GM12878 (cell line): ENCODE results near the gene ARID3B. TPM values are rescaled to one million over a fixed set of nuclear protein-coding genes. Genes with fewer than 3 reads are reported as not detected.

Source experiments
- ATAC-seq: fragments of 200-7000 bp; cut with Tn5 transposase; 3 replicates; pipeline ENCODE4 v1.9.1; 2020; ENCODE audit warnings: mild to moderate bottlenecking, moderate library complexity
- BruUV-seq: library from RNA; stranded (reverse); fragments of 400-500 nt; replicated peaks from 2 replicates; lab custom pipeline; 2021; lab: Mats Ljungman, UMichigan
- CTCF ChIA-PET: fragments of 300-600 bp; sonication (Branson Sonifier 250); formaldehyde crosslinking; extraction: SDS; loops from one replicate; lab custom pipeline; 2021; ENCODE audit warnings: inconsistent platforms; lab: Yijun Ruan, JAX
- POLR2A ChIA-PET: fragments of 350-600 bp; formaldehyde crosslinking; extraction: SDS; loops from one replicate; lab custom pipeline; 2021; ENCODE audit warnings: inconsistent platforms; lab: Charles Lee
- RAD21 ChIA-PET: fragments of 300-600 bp; sonication (Branson Sonifier 250); formaldehyde crosslinking; loops from one replicate; lab custom pipeline; 2023; ENCODE audit warnings: antibody characterized with exemption; ENCODE audit not compliant: unreplicated experiment; lab: Charles Lee
- SMC1A ChIA-PET: fragments of 300-600 bp; sonication (Branson Sonifier 250); formaldehyde crosslinking; loops from one replicate; lab custom pipeline; 2023; ENCODE audit not compliant: unreplicated experiment, uncharacterized antibody; lab: Charles Lee
- DNase-seq: peaks from one replicate; pipeline ENCODE4 v3.0.0-alpha.2; 2011; ENCODE audit warnings: low read depth, low spot score
- FAIRE-seq: peaks from 3 replicates; lab custom pipeline; 2011; peaks lifted over from hg19 to GRCh38; lab: Jason Lieb, UNC
- H2AFZ ChIP-seq: 2 replicates; pipeline ENCODE4 v1.6.0; 2011; ENCODE audit warnings: low read depth, low read length, control low read depth; ENCODE audit not compliant: control insufficient read depth
- H3K27ac ChIP-seq: 2 replicates; pipeline ENCODE4 v1.5.1; 2011; ENCODE audit warnings: control low read depth; ENCODE audit not compliant: control insufficient read depth, insufficient read depth
- H3K27me3 ChIP-seq, 2 experiments: replicated peaks in 1 of 2; 2 replicates each; pipeline versions ENCODE4 v1.6.0 to v1.6.1; 2011; ENCODE audit warnings: low read length in 1 of 2; ENCODE audit not compliant: control insufficient read depth in 2 of 2, insufficient read depth in 2 of 2
- H3K36me3 ChIP-seq, 2 experiments: 2 replicates each; pipeline ENCODE4 v1.5.1; 2011; ENCODE audit warnings: low read length in 1 of 2; ENCODE audit not compliant: control insufficient read depth in 2 of 2, insufficient read depth in 2 of 2
- H3K4me1 ChIP-seq: 2 replicates; pipeline ENCODE4 v1.6.1; 2011; ENCODE audit warnings: mild to moderate bottlenecking, low read length, moderate library complexity, mixed read lengths; ENCODE audit not compliant: control insufficient read depth, insufficient read depth
- H3K4me2 ChIP-seq: 2 replicates; pipeline ENCODE4 v1.6.0; 2011; ENCODE audit warnings: control low read depth; ENCODE audit not compliant: control insufficient read depth, insufficient read depth
- H3K4me3 ChIP-seq: fragments of 200-600 bp; sonication (generic); 2 replicates; pipeline ENCODE4 v1.5.1; 2016
- H3K79me2 ChIP-seq: 2 replicates; pipeline ENCODE4 v1.6.0; 2011; ENCODE audit warnings: low read length; ENCODE audit not compliant: control insufficient read depth, insufficient read depth
- H3K9ac ChIP-seq: 2 replicates; pipeline ENCODE4 v1.8.0; 2011; ENCODE audit warnings: low read length, control low read depth, mixed read lengths; ENCODE audit not compliant: control insufficient read depth, insufficient read depth
- H3K9me3 ChIP-seq: replicated peaks from 3 replicates; pipeline ENCODE4 v1.5.1; 2011; ENCODE audit warnings: mild to moderate bottlenecking, low read length; ENCODE audit not compliant: control insufficient read depth, insufficient read depth
- H4K20me1 ChIP-seq: 2 replicates; pipeline ENCODE4 v1.6.0; 2011; ENCODE audit not compliant: control insufficient read depth, insufficient read depth
- ATF2 ChIP-seq: IDR thresholded peaks from 2 replicates; pipeline ENCODE4 v1.6.1; 2012; ENCODE audit warnings: low read length, inconsistent platforms
- CHD2 ChIP-seq: IDR thresholded peaks from 2 replicates; pipeline ENCODE4 v1.6.1; 2011; ENCODE audit warnings: low read depth, low read length, improper control_type of control experiment, borderline replicate concordance
- CREB1 ChIP-seq: IDR thresholded peaks from 2 replicates; pipeline ENCODE4 v1.6.1; 2012; ENCODE audit warnings: low read depth, mild to moderate bottlenecking, inconsistent platforms
- CREM ChIP-seq: IDR thresholded peaks from 2 replicates; pipeline ENCODE4 v1.6.1; 2014; ENCODE audit warnings: antibody characterized with exemption, low read depth
- EED ChIP-seq: sonication (generic); IDR thresholded peaks from 2 replicates; pipeline ENCODE4 v1.6.1; 2016; ENCODE audit warnings: antibody characterized with exemption, low read depth
- EGR1 ChIP-seq, 2 experiments: IDR thresholded peaks; 1 replicate in 1 of 2; 2 replicates in 1 of 2; pipeline ENCODE4 v1.6.1; 2011 to 2012; ENCODE audit warnings: low read depth in 2 of 2, low read length in 2 of 2, borderline replicate concordance in 1 of 2, mild to moderate bottlenecking in 1 of 2, moderate library complexity in 1 of 2
- FOS ChIP-seq: IDR thresholded peaks from 3 replicates; pipeline ENCODE4 v1.6.1; 2011; ENCODE audit warnings: borderline replicate concordance; ENCODE audit not compliant: insufficient read length; ENCODE audit errors: extremely low read depth
- FOXM1 ChIP-seq: IDR thresholded peaks from 2 replicates; pipeline ENCODE4 v1.6.1; 2012; ENCODE audit warnings: low read depth, mild to moderate bottlenecking, inconsistent platforms, low read length, moderate library complexity
- RFX5 ChIP-seq: IDR thresholded peaks from 2 replicates; pipeline ENCODE4 v1.6.1; 2011; ENCODE audit warnings: low read depth, low read length, improper control_type of control experiment
- SMAD1 ChIP-seq: fragments of 450-650 bp; IDR thresholded peaks from 2 replicates; pipeline ENCODE4 v1.6.1; 2018; ENCODE audit warnings: mild to moderate bottlenecking, low read depth; ENCODE audit not compliant: partially characterized antibody
- SRF ChIP-seq, 2 experiments: IDR thresholded peaks; 2 replicates each; pipeline ENCODE4 v1.6.1; 2011; ENCODE audit warnings: low read depth in 2 of 2, low read length in 2 of 2, mild to moderate bottlenecking in 1 of 2, moderate library complexity in 1 of 2
- TCF12 ChIP-seq: IDR thresholded peaks from 2 replicates; pipeline ENCODE4 v1.6.1; 2011; ENCODE audit warnings: low read depth, mild to moderate bottlenecking, low read length
- ZNF217 ChIP-seq: fragments of 450-650 bp; IDR thresholded peaks from 2 replicates; pipeline ENCODE4 v1.6.1; 2017; ENCODE audit warnings: antibody characterized with exemption, mild to moderate bottlenecking
- ZNF687 ChIP-seq: fragments of 450-650 bp; IDR thresholded peaks from 2 replicates; pipeline ENCODE4 v1.6.1; 2017; ENCODE audit warnings: mild to moderate bottlenecking, moderate library complexity
- WGBS: methylation state at CpG from one replicate; pipeline ENCODE4 v1.1.6; 2016; ENCODE audit warnings: low lambda C conversion rate; ENCODE audit not compliant: insufficient replicate concordance, insufficient coverage; ENCODE audit errors: missing lambda C conversion rate; 5-methylcytosine and 5-hydroxymethylcytosine counted together
- in situ Hi-C: fragments of 300-500 bp; cut with MboI; formaldehyde crosslinking; loops from 9 replicates; pipeline ENCODE4 v1.14.3; 2018; ENCODE audit warnings: mixed read lengths
- intact Hi-C: fragments of 100-400 bp; cut with micrococcal nuclease; formaldehyde crosslinking; loops from one replicate; pipeline ENCODE4 v1.14.2; 2022; ENCODE audit not compliant: unreplicated experiment
- polyA plus RNA-seq, 11 experiments: library from polyadenylated mRNA; depleted of rRNA in 4 of 11; unstranded in 6 of 11; stranded (reverse) in 5 of 11; fragments of >200 nt; fragmentation: Nextera tagmentation in 4 of 11; fragmentation: Illumina TruSeq in 1 of 11; extraction: Ambion mirVana in 4 of 11; extraction: Trizol in 1 of 11; gene quantifications; 1 replicate in 1 of 11; 2 replicates in 10 of 11; pipeline versions ENCODE4 v1.2.1 to v1.2.3, GENCODE V29; 2011 to 2016; ENCODE audit warnings: inconsistent platforms in 2 of 11, missing spikeins in 2 of 11, low read depth in 1 of 11
- total RNA-seq, 4 experiments: library from RNA; depleted of rRNA in 3 of 4; stranded (reverse); fragments of >200 nt in 3 of 4; fragmentation: Illumina TruSeq in 1 of 4; extraction: Trizol in 1 of 4; gene quantifications; 2 replicates each; pipeline versions ENCODE4 v1.2.1 to v1.2.3, GENCODE V29; 2013 to 2021
- TF ChIP-seq, protein P1 (sequence below): fragments of 150-350 bp; IDR thresholded peaks from 2 replicates; pipeline ENCODE4 v1.6.1; 2016; ENCODE audit warnings: low read depth, low read length
- TF ChIP-seq, protein P2 (sequence below): IDR thresholded peaks from 2 replicates; pipeline ENCODE4 v1.6.1; 2011; ENCODE audit warnings: low read depth, low read length, improper control_type of control experiment, borderline replicate concordance

ARID3B gene
- total and polyA plus RNA-seq, 10 of the 15 experiments (the other 5 are each of a cell fraction or from before 2014, with no cell fraction given): 1.1 to 33.4 (median 24.0) TPM

- Histone ChIP-seq H3K36me3 (no peaks in the 10 kb centered on the region), H3K27me3 (no peaks in the 10 kb centered on the region), H3K9me3 (no peaks in the 10 kb centered on the region), H3K79me2 (no peaks in the 10 kb centered on the region), H4K20me1 (no peaks in the 10 kb centered on the region), H2AFZ (no peak overlapping the region), H3K27ac (no peak overlapping the region), H3K4me3 (no peak overlapping the region), H3K4me2 (no peak overlapping the region), H3K9ac (no peak overlapping the region), H3K4me1 (no peaks in the 10 kb centered on the region)
- BruUV-seq: no TSS peak
- ChIA-PET RAD21 (no interaction called here), POLR2A (no interaction called here), SMC1A (interaction anchor here (0.8 to 1.1 kb wide), 2 partner anchors 49 to 56 kb away, joined by 3 read pairs; no protein-coding TSS in a partner anchor), CTCF (interaction anchor here (0.8 to 1.7 kb wide), 2 partner anchors 25 to 50 kb away, joined by 3 to 4 read pairs; no protein-coding TSS in a partner anchor)
- ATAC-seq (no peak), DNase-seq (no peak), FAIRE-seq (no peak)
- 100% methylated on average over 3 of the region's 3 CpGs for WGBS
- in situ Hi-C loops (no loop called here), intact Hi-C loops (no loop called here)
- TF ChIP-seq CREM (no peak), ZNF687 (no peak), TCF12 (no peak), EGR1 (IDR thresholded peaks at IDR 0.05; ENCODE audit: borderline replicate concordance in 1 of 2, low read depth in 2 of 2, low read length in 2 of 2) (no peak), FOXM1 (no peak), CHD2 (no peak), ZNF217 (no peak), RFX5 (no peak), SRF (IDR thresholded peaks at IDR 0.05; ENCODE audit: low read depth in 2 of 2, low read length in 2 of 2) (no peak), EED (no peak), SMAD1 (no peak), ATF2 (no peak), CREB1 (no peak), FOS (no peak)
- TF ChIP-seq, protein P1, sequence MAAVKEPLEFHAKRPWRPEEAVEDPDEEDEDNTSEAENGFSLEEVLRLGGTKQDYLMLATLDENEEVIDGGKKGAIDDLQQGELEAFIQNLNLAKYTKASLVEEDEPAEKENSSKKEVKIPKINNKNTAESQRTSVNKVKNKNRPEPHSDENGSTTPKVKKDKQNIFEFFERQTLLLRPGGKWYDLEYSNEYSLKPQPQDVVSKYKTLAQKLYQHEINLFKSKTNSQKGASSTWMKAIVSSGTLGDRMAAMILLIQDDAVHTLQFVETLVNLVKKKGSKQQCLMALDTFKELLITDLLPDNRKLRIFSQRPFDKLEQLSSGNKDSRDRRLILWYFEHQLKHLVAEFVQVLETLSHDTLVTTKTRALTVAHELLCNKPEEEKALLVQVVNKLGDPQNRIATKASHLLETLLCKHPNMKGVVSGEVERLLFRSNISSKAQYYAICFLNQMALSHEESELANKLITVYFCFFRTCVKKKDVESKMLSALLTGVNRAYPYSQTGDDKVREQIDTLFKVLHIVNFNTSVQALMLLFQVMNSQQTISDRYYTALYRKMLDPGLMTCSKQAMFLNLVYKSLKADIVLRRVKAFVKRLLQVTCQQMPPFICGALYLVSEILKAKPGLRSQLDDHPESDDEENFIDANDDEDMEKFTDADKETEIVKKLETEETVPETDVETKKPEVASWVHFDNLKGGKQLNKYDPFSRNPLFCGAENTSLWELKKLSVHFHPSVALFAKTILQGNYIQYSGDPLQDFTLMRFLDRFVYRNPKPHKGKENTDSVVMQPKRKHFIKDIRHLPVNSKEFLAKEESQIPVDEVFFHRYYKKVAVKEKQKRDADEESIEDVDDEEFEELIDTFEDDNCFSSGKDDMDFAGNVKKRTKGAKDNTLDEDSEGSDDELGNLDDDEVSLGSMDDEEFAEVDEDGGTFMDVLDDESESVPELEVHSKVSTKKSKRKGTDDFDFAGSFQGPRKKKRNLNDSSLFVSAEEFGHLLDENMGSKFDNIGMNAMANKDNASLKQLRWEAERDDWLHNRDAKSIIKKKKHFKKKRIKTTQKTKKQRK: no peak
- TF ChIP-seq, protein P2, sequence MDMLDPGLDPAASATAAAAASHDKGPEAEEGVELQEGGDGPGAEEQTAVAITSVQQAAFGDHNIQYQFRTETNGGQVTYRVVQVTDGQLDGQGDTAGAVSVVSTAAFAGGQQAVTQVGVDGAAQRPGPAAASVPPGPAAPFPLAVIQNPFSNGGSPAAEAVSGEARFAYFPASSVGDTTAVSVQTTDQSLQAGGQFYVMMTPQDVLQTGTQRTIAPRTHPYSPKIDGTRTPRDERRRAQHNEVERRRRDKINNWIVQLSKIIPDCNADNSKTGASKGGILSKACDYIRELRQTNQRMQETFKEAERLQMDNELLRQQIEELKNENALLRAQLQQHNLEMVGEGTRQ: no peak
These were observed 44.4 kb upstream of the ARID3B start for GRCh38 chr15:74496648-74497047.
